DOHH2 (cell line): Measurements from ENCODE around the gene MCF2L.

ENCODE experiments used
- H3F3A ChIP-seq: fragments of 200-600 bp; sonication (generic), shearing (Covaris generic); 2 replicates; pipeline ENCODE4 v1.6.0; 2016; ENCODE audit warnings: antibody characterized with exemption, mild to moderate bottlenecking; ENCODE audit not compliant: control insufficient read depth, insufficient read depth
- H3K27ac ChIP-seq: fragments of 200-600 bp; sonication (generic); 2 replicates; pipeline ENCODE4 v1.5.1; 2014; ENCODE audit warnings: low read depth, mild to moderate bottlenecking, low read length, moderate library complexity
- H3K27me3 ChIP-seq: fragments of 200-600 bp; sonication (generic); 2 replicates; pipeline ENCODE4 v1.6.1; 2014; ENCODE audit warnings: mild to moderate bottlenecking, low read length, mixed read lengths; ENCODE audit not compliant: control insufficient read depth
- H3K36me3 ChIP-seq: fragments of 200-600 bp; sonication (generic); 2 replicates; pipeline ENCODE4 v1.6.1; 2014; ENCODE audit warnings: mild to moderate bottlenecking, low read length, moderate library complexity, mixed read lengths; ENCODE audit not compliant: control insufficient read depth
- H3K4me1 ChIP-seq: fragments of 200-600 bp; sonication (generic); 2 replicates; pipeline ENCODE4 v1.6.1; 2014; ENCODE audit warnings: mild to moderate bottlenecking, low read length, mixed read lengths; ENCODE audit not compliant: control insufficient read depth
- H3K4me2 ChIP-seq: fragments of 200-600 bp; sonication (generic); 2 replicates; pipeline ENCODE4 v1.6.0; 2014; ENCODE audit warnings: mild to moderate bottlenecking, low read length, moderate library complexity
- H3K4me3 ChIP-seq: fragments of 200-600 bp; sonication (generic); 2 replicates; pipeline ENCODE4 v1.5.1; 2014; ENCODE audit warnings: mild to moderate bottlenecking, low read length, mixed read lengths
- H3K79me2 ChIP-seq: fragments of 200-600 bp; sonication (generic); 2 replicates; pipeline ENCODE4 v1.6.1; 2014; ENCODE audit warnings: mild to moderate bottlenecking, low read length, mixed read lengths; ENCODE audit not compliant: control insufficient read depth
- H3K9me2 ChIP-seq: fragments of 200-600 bp; sonication (generic); replicated peaks from 2 replicates; pipeline ENCODE4 v1.6.1; 2014; ENCODE audit warnings: mild to moderate bottlenecking, low read length, mixed read lengths; ENCODE audit not compliant: control insufficient read depth
- H3K9me3 ChIP-seq: fragments of 200-600 bp; sonication (generic); 2 replicates; pipeline ENCODE4 v1.6.1; 2014; ENCODE audit warnings: antibody characterized with exemption, low read length, mixed read lengths; ENCODE audit not compliant: control insufficient read depth, insufficient read depth
- H4K20me1 ChIP-seq: fragments of 200-600 bp; sonication (generic); 2 replicates; pipeline ENCODE4 v1.6.0; 2014; ENCODE audit warnings: low read depth, mild to moderate bottlenecking, antibody characterized with exemption, low read length, moderate library complexity; ENCODE audit not compliant: control insufficient read depth, insufficient read depth
- CTCF ChIP-seq: fragments of 200-600 bp; sonication (generic); IDR thresholded peaks from one replicate; pipeline ENCODE4 v1.5.1; 2014; ENCODE audit warnings: antibody characterized with exemption, mild to moderate bottlenecking, low read depth, low read length; ENCODE audit not compliant: poor library complexity, severe bottlenecking
- EZH2phosphoT487 ChIP-seq: fragments of 200-600 bp; sonication (generic); IDR thresholded peaks from 2 replicates; pipeline ENCODE4 v1.6.1; 2017; ENCODE audit warnings: borderline replicate concordance, mild to moderate bottlenecking, antibody characterized with exemption, low read length, moderate library complexity, mixed read lengths

MCF2L gene

DNA sequence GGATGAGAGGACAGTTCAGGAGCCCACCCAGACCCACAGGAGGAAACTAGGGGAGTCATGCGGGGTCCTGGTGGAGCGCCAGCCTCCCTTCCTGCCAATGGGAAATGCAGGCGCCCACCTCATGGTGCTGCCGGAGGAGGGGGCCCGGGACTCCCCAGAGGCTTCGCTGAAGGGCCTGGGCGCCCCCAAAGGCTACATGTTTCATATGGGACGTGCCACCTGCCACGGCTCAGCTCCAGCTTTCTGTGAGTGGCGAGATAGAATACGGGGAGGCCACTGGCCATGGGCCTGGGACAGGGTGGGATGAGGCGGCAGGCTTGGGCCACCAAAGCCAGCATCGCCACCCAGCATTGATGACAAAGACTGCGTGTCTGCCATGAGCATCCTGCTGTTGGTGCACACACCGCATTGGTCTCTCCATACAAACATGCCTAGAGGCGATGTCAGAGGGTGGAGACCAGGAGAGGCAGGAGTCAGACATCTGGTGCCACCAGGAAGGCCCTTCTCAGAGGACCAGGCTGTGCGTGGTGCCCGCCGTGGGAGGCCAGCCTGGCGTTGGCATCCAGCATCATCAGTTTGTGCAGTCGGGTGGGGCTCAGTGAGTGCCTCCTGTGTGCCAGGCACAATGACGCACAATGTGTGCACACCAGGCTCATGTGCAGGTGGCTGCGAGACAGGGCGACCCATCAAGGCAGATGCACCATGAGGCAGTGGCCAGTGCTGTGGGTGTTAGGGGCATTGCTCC, 152.3 kb downstream of the MCF2L start:
- H3K9me3 ChIP-seq, result no peaks in the 10 kb centered on the region
- H3K36me3 ChIP-seq, result no peaks in the 10 kb centered on the region
- no peaks in the 10 kb centered on the region for H3K79me2 ChIP-seq
- TF ChIP-seq CTCF (no peak), EZH2phosphoT487 (no peak)
- H3K27ac ChIP-seq, result no peak overlapping the region
- H4K20me1 ChIP-seq, result no peaks in the 10 kb centered on the region
- no peaks in the 10 kb centered on the region for H3K9me2 ChIP-seq
- H3K27me3 ChIP-seq, result no peaks in the 10 kb centered on the region
- H3K4me2 ChIP-seq, result no peak overlapping the region
- no peak overlapping the region for H3K4me3 ChIP-seq
- H3F3A ChIP-seq, result no peaks in the 10 kb centered on the region
- no peaks in the 10 kb centered on the region for H3K4me1 ChIP-seq

DNA sequence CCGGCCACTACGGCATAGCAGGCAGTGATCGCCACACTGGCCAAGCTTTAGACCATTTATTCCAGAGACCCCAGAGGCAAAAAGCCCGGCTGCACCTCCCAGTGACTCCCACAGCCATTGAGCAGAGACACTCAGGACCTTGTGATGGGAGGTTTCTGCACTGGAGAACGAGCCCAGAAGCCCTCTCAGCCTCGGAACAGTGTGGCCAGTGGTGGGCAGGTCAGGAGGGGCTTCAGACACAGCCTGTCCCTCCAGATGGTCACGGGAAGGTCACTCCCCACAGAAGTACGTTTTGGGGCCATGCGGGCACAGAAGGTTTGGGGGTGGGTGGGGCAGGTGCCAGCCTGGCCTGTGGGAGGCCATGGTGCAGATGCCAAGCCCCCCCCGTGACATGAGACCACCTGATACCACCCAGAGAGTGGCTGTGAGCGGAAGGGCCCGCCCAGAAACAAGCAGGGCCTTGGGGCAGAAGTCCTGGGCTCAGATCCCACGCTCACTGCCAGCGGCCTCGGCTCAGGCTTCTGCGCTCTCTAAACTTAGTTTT, 153.0 kb downstream of the MCF2L start:
- no peak for TF ChIP-seq EZH2phosphoT487
- no peak for TF ChIP-seq CTCF
- Histone ChIP-seq H3K4me2 (no peak overlapping the region), H3K4me3 (no peak overlapping the region), H3K27ac (no peak overlapping the region), H3K4me1 (no peaks in the 10 kb centered on the region), H3K9me2 (no peaks in the 10 kb centered on the region), H3K36me3 (no peaks in the 10 kb centered on the region), H3K9me3 (no peaks in the 10 kb centered on the region), H3K27me3 (no peaks in the 10 kb centered on the region), H4K20me1 (no peaks in the 10 kb centered on the region), H3F3A (no peaks in the 10 kb centered on the region), H3K79me2 (no peaks in the 10 kb centered on the region)

- no peak within 1 kb of the TSS for H3K4me2 ChIP-seq
- no peaks in the 10 kb centered on the region for H3K4me1 ChIP-seq
- no peaks in the 10 kb centered on the region for H3K9me2 ChIP-seq
- no peaks in the 10 kb centered on the region for H4K20me1 ChIP-seq
- no peak within 1 kb of the TSS for H3K27ac ChIP-seq
- no peaks in the 10 kb centered on the region for H3K27me3 ChIP-seq
- TF ChIP-seq EZH2phosphoT487 (no peak), CTCF (no peak)
- H3K36me3 ChIP-seq, result no peaks in the 10 kb centered on the region
- H3K79me2 ChIP-seq, result no peaks in the 10 kb centered on the region
- no peaks in the 10 kb centered on the region for H3K9me3 ChIP-seq
- H3F3A ChIP-seq, result no peaks in the 10 kb centered on the region
- H3K4me3 ChIP-seq, result no peak within 1 kb of the TSS
Measured at GRCh38 chr13:113122550-113123225, 153.7 kb downstream of the MCF2L start, which contains the start of gene F10. TSS of gene F10 (plus strand) at chr13:113122799. CDS start at chr13:113122856, 57 bp downstream.
